ENCODE measurements around the gene RBM34. TPM values are rescaled to one million over a fixed set of nuclear protein-coding genes. Genes with fewer than 3 reads are reported as not detected.

The RBM34 gene
- total and polyA plus RNA-seq, 10 of the 15 experiments (the other 5 are each of a cell fraction or from before 2014, with no cell fraction given): 46.4 to 132 (median 109) TPM

GRCh38 chr1:235205687-235206086 lies 44.6 kb upstream of the RBM34 start (continued):
- no peak for TF ChIP-seq BHLHE40 (IDR thresholded peaks at IDR 0.05; ENCODE audit: borderline replicate concordance in 1 of 2, low read depth in 2 of 2, low read length in 1 of 2)

GRCh38 chr1:235203428-235203827 lies 42.4 kb upstream of the RBM34 start:
- 96% methylated on average over 1 of the region's 1 CpG for WGBS (ENCODE audit: insufficient coverage, insufficient replicate concordance, low lambda C conversion rate, missing lambda C conversion rate)
- intact Hi-C loops (cut with micrococcal nuclease; ENCODE audit: unreplicated experiment): no loop called here
- ATAC-seq (no peak), FAIRE-seq (no peak), DNase-seq (ENCODE audit: low read depth, low spot score) (no peak)
- Histone ChIP-seq H3K4me3 (no peak overlapping the region), H3K79me2 (ENCODE audit: control insufficient read depth, insufficient read depth, low read length) (no peaks in the 10 kb centered on the region), H2AFZ (ENCODE audit: control insufficient read depth, low read depth, low read length) (no peak overlapping the region), H3K36me3 (ENCODE audit: control insufficient read depth in 2 of 2, insufficient read depth in 2 of 2, low read length in 1 of 2) (no peaks in the 10 kb centered on the region; a peak in 2 of 4 replicates), H3K4me1 (ENCODE audit: control insufficient read depth, insufficient read depth, low read length) (no peaks in the 10 kb centered on the region), H4K20me1 (ENCODE audit: control insufficient read depth, insufficient read depth) (no peaks in the 10 kb centered on the region), H3K9me3 (replicated peaks; ENCODE audit: control insufficient read depth, insufficient read depth, low read length) (no peaks in the 10 kb centered on the region), H3K9ac (ENCODE audit: control insufficient read depth, insufficient read depth, low read length) (no peak overlapping the region), H3K27ac (ENCODE audit: control insufficient read depth, insufficient read depth) (no peak overlapping the region), H3K4me2 (ENCODE audit: control insufficient read depth, insufficient read depth) (no peak overlapping the region), H3K27me3 (replicated peaks in 1 of 2; ENCODE audit: control insufficient read depth in 2 of 2, insufficient read depth in 2 of 2, low read length in 1 of 2) (no peaks in the 10 kb centered on the region)
- ChIA-PET POLR2A (no interaction called here), RAD21 (ENCODE audit: unreplicated experiment) (no interaction called here), SMC1A (ENCODE audit: uncharacterized antibody, unreplicated experiment) (interaction anchor here (1.3 kb wide), 1 partner anchor 213 kb away, joined by 3 read pairs; no protein-coding TSS in a partner anchor), CTCF (interaction anchor here (0.5 kb wide), 1 partner anchor 1120 kb away, joined by 3 read pairs; no protein-coding TSS in a partner anchor)
- TF ChIP-seq CBX3 (IDR thresholded peaks at IDR 0.05; ENCODE audit: borderline replicate concordance, low read depth): no peak
- TF ChIP-seq PRDM15 (CRISPR knock-in tag; IDR thresholded peaks at IDR 0.05): no peak
- no peak for TF ChIP-seq NR2C2 (IDR thresholded peaks at IDR 0.05; ENCODE audit: borderline replicate concordance, control insufficient read depth, insufficient read length, low read depth)
- TF ChIP-seq ZBTB33 (IDR thresholded peaks at IDR 0.05): no peak
- no peak for TF ChIP-seq NR2F1 (conservative IDR thresholded peaks at IDR 0.05)
- TF ChIP-seq IKZF2 (IDR thresholded peaks at IDR 0.05): no peak
- TF ChIP-seq MEF2B (IDR thresholded peaks at IDR 0.05; ENCODE audit: partially characterized antibody, poor library complexity, severe bottlenecking): no peak
- no peak for TF ChIP-seq HCFC1 (IDR thresholded peaks at IDR 0.05; ENCODE audit: low read length)
- no peak for TF ChIP-seq TAF1 (IDR thresholded peaks at IDR 0.05; ENCODE audit: borderline replicate concordance, low read depth, low read length)
- TF ChIP-seq CEBPZ (IDR thresholded peaks at IDR 0.05; ENCODE audit: low read depth, low read length): no peak
- TF ChIP-seq EED (IDR thresholded peaks at IDR 0.05; ENCODE audit: low read depth): no peak
- BruUV-seq (replicated peaks): no TSS peak
- in situ Hi-C loops (cut with MboI): no loop called here

All from GM12878 (cell line).